HEK293T (cell line): Measurements from ENCODE around the gene ATG14.

Experiments used
- BHLHE40 ChIP-seq: fragments of 450-650 bp; IDR thresholded peaks from 2 replicates; pipeline ENCODE4 v1.6.1; 2016; ENCODE audit warnings: mild to moderate bottlenecking, moderate library complexity, borderline replicate concordance
- CTBP1 ChIP-seq: fragments of 450-650 bp; IDR thresholded peaks from 2 replicates; pipeline ENCODE4 v1.6.1; 2016; ENCODE audit warnings: borderline replicate concordance
- FOXK2 ChIP-seq: fragments of 450-650 bp; IDR thresholded peaks from 2 replicates; pipeline ENCODE4 v1.6.1; 2016; ENCODE audit warnings: mild to moderate bottlenecking
- HDGF ChIP-seq: fragments of 450-650 bp; IDR thresholded peaks from 2 replicates; pipeline ENCODE4 v1.6.1; 2017; ENCODE audit warnings: antibody characterized with exemption, borderline replicate concordance
- LEF1 ChIP-seq: fragments of 450-650 bp; IDR thresholded peaks from 2 replicates; pipeline ENCODE4 v1.6.1; 2017; ENCODE audit warnings: mild to moderate bottlenecking, borderline replicate concordance
- PKNOX1 ChIP-seq: fragments of 450-650 bp; IDR thresholded peaks from 2 replicates; pipeline ENCODE4 v1.6.1; 2016
- SP1 ChIP-seq: fragments of 450-650 bp; IDR thresholded peaks from 2 replicates; pipeline ENCODE4 v1.6.1; 2017

- TF ChIP-seq FOXK2 (no peak), CTBP1 (no peak), PKNOX1 (no peak), BHLHE40 (no peak), LEF1 (no peak), HDGF (no peak), SP1 (no peak)
These were observed 27.1 kb downstream of the ATG14 start for GRCh38 chr14:55384536-55384935.
